HFFc6 (cell line): ENCODE results near the gene CMTR1. TPM values are rescaled to one million over a fixed set of nuclear protein-coding genes. Genes with fewer than 3 reads are reported as not detected.

Experiments used
- DNase-seq: peaks from one replicate; pipeline ENCODE4 v3.0.0-alpha.2; 2018
- H3K27ac Mint-ChIP-seq: 2 replicates; pipeline ENCODE4 v1.8.0; 2020; ENCODE audit warnings: mild to moderate bottlenecking, mixed read lengths
- H3K27me3 Mint-ChIP-seq: 2 replicates; pipeline ENCODE4 v1.8.0; 2021; ENCODE audit warnings: mild to moderate bottlenecking, moderate library complexity, mixed read lengths; ENCODE audit not compliant: insufficient read depth
- H3K36me3 Mint-ChIP-seq: 2 replicates; pipeline ENCODE4 v1.8.0; 2021; ENCODE audit warnings: low read depth, mixed read lengths
- H3K4me1 Mint-ChIP-seq: 2 replicates; pipeline ENCODE4 v1.8.0; 2020; ENCODE audit warnings: low read depth, mixed read lengths
- H3K4me3 Mint-ChIP-seq: 2 replicates; pipeline ENCODE4 v1.8.0; 2020; ENCODE audit warnings: mild to moderate bottlenecking, moderate library complexity, mixed read lengths
- H3K9me3 Mint-ChIP-seq: 2 replicates; pipeline ENCODE4 v1.8.0; 2020; ENCODE audit warnings: mild to moderate bottlenecking, mixed read lengths
- CTCF ChIP-seq: fragments of 200-600 bp; sonication (generic); IDR thresholded peaks from 2 replicates; pipeline ENCODE4 v1.5.0; 2021; ENCODE audit warnings: antibody characterized with exemption, mild to moderate bottlenecking
- total RNA-seq, 6 experiments: library from RNA; stranded (reverse); fragmentation: NEBNext Ultra II Directional; extraction: Animal tissue kit (Norgen Biotek cat#: 25700); gene quantifications; 2 replicates in 1 of 6; 3 replicates in 5 of 6; pipeline ENCODE4 v1.2.3, GENCODE V29; 2021

Gene CMTR1
- total RNA-seq, 6 experiments from 2014 or later = 36.1 to 42.2 (median 37.6) TPM

GRCh38 chr6:37426945-37427510 is 6.0 kb upstream of the CMTR1 start:
- DNase-seq = no peak
- Mint-ChIP-seq H3K4me3 (no peak overlapping the region), H3K27ac (no peak overlapping the region), H3K27me3 (peaks cover 16% of the 10 kb centered on the region; the same call in 1 of the 2 replicates), H3K4me1 (peaks cover 13% of the 10 kb centered on the region), H3K36me3 (no peaks in the 10 kb centered on the region), H3K9me3 (no peaks in the 10 kb centered on the region)
- no peak for TF ChIP-seq CTCF

- no peak overlapping the region for H3K4me3 Mint-ChIP-seq
- H3K9me3 Mint-ChIP-seq = no peaks in the 10 kb centered on the region
- no peaks in the 10 kb centered on the region for H3K36me3 Mint-ChIP-seq
- no peak for DNase-seq
- TF ChIP-seq CTCF = no peak
- peaks cover 21% of the 10 kb centered on the region for H3K4me1 Mint-ChIP-seq
- peaks cover 19% of the 10 kb centered on the region; the same call in 1 of the 2 replicates for H3K27me3 Mint-ChIP-seq
- no peak overlapping the region for H3K27ac Mint-ChIP-seq
Observed at GRCh38 chr6:37429352-37429750, 3.7 kb upstream of the CMTR1 start.

- Mint-ChIP-seq H3K27me3 (peaks cover 9% of the 10 kb centered on the region; the same call in 1 of the 2 replicates), H3K9me3 (no peaks in the 10 kb centered on the region), H3K4me3 (peak overlapping the region; percentile 93), H3K36me3 (peaks cover 2% of the 10 kb centered on the region; the same call in 1 of the 2 replicates), H3K4me1 (peaks cover 36% of the 10 kb centered on the region), H3K27ac (peak overlapping the region; percentile 92)
- DNase-seq = no peak
- no peak for TF ChIP-seq CTCF
Observed at GRCh38 chr6:37432590-37432915, 468 bp upstream of the CMTR1 start.

GRCh38 chr6:37433657-37434271 is 743 bp downstream of the CMTR1 start:
- peak; percentile 12 for DNase-seq
- Mint-ChIP-seq H3K9me3 (no peaks in the 10 kb centered on the region), H3K27ac (peak overlapping the region; percentile 92), H3K27me3 (peaks cover 6% of the 10 kb centered on the region; the same call in 1 of the 2 replicates), H3K36me3 (peaks cover 7% of the 10 kb centered on the region; the same call in 1 of the 2 replicates), H3K4me1 (peaks cover 35% of the 10 kb centered on the region), H3K4me3 (peak overlapping the region; percentile 93)
- TF ChIP-seq CTCF = no peak

GRCh38 chr6:37435373-37435772 is 2.4 kb downstream of the CMTR1 start:
- no peak for TF ChIP-seq CTCF
- no peak for DNase-seq
- Mint-ChIP-seq H3K27ac (no peak overlapping the region), H3K9me3 (no peaks in the 10 kb centered on the region), H3K4me3 (no peak overlapping the region), H3K27me3 (peaks cover 4% of the 10 kb centered on the region; the same call in 1 of the 2 replicates), H3K36me3 (peaks cover 7% of the 10 kb centered on the region), H3K4me1 (peaks cover 41% of the 10 kb centered on the region)
